ENCODE results near the gene ICAM1. TPM values are rescaled to one million over a fixed set of nuclear protein-coding genes. Genes with fewer than 3 reads are reported as not detected.

The ICAM1 gene
- total and polyA plus RNA-seq, 2 of the 8 experiments (the other 6 are each of a cell fraction or from before 2014, with no cell fraction given), result 4.0 to 9.4 TPM

DNA sequence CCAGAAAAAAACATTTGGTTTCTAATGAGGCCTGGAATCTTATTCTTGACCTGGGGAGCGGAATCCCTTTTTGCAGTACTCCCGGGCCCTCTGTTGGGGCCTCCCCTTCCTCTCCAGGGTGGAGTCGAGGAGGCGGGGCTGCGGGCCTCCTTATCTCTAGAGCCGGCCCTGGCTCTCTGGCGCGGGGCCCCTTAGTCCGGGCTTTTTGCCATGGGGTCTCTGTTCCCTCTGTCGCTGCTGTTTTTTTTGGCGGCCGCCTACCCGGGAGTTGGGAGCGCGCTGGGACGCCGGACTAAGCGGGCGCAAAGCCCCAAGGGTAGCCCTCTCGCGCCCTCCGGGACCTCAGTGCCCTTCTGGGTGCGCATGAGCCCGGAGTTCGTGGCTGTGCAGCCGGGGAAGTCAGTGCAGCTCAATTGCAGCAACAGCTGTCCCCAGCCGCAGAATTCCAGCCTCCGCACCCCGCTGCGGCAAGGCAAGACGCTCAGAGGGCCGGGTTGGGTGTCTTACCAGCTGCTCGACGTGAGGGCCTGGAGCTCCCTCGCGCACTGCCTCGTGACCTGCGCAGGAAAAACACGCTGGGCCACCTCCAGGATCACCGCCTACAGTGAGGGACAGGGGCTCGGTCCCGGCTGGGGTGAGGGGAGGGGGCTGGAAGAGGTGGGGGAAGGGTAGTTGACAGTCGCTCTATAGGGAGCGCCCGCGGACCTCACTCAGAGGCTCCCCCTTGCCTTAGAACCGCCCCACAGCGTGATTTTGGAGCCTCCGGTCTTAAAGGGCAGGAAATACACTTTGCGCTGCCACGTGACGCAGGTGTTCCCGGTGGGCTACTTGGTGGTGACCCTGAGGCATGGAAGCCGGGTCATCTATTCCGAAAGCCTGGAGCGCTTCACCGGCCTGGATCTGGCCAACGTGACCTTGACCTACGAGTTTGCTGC, 16.1 kb downstream of the ICAM1 start, which contains the start of gene ICAM4:
TSS of gene ICAM4 (plus strand) at position 153 of the 935 bp plus-strand sequence. CDS start at position 211, 58 bp downstream.
- Histone ChIP-seq H3K9ac (replicated peaks in 1 of 4; ENCODE audit: extremely low read depth in 1 of 4, low read depth in 3 of 4, low read length in 3 of 4) (no peak within 1 kb of the TSS; a peak in 2 of 7 replicates), H4K8ac (ENCODE audit: extremely low read depth, insufficient read depth, low read length) (peak within 1 kb of the TSS; percentile 30; the same call in 1 of the 2 replicates), H2BK12ac (ENCODE audit: low read depth, low read length) (peak within 1 kb of the TSS; percentile 50; the same call in 1 of the 2 replicates), H3K27ac (ENCODE audit: low read depth, low read length) (no peak within 1 kb of the TSS), H3K56ac (replicated peaks; ENCODE audit: insufficient read length, low read depth, low read length) (no peak within 1 kb of the TSS), H2AFZ (ENCODE audit: low read length) (peak within 1 kb of the TSS; percentile 72; the same call in 1 of the 2 replicates), H4K91ac (replicated peaks; ENCODE audit: insufficient read length, low read length) (no peak within 1 kb of the TSS), H3K9me3 (ENCODE audit: insufficient read depth in 2 of 2, low read depth in 1 of 2, low read length in 1 of 2) (no peaks in the 10 kb centered on the region), H3K4me3 (ENCODE audit: extremely low read depth in 1 of 4, insufficient read depth in 2 of 4, low read depth in 3 of 4, low read length in 4 of 4) (peak within 1 kb of the TSS; percentile 20 to 63 (median 34)), H3K36me3 (ENCODE audit: control insufficient read depth in 2 of 4, insufficient read depth in 4 of 4, low read length in 3 of 4) (no peaks in the 10 kb centered on the region), H4K20me1 (replicated peaks in 1 of 2; ENCODE audit: control insufficient read depth in 1 of 2, insufficient read depth in 2 of 2, low read length in 2 of 2) (peaks cover 0 to 11% of the 10 kb centered on the region in 2 experiments), H3K14ac (ENCODE audit: insufficient read length) (no peak within 1 kb of the TSS), H4K5ac (ENCODE audit: insufficient read length, low read depth, low read length) (no peak within 1 kb of the TSS), H2BK120ac (replicated peaks; ENCODE audit: low read depth, low read length) (no peak within 1 kb of the TSS), H3K27me3 (replicated peaks in 1 of 4; ENCODE audit: control insufficient read depth in 3 of 4, extremely low read depth in 1 of 4, insufficient read depth in 3 of 4, low read length in 3 of 4) (peaks cover 33 to 53% (median 44%) of the 10 kb centered on the region in 4 experiments), H3K4me2 (ENCODE audit: insufficient read depth in 1 of 2, low read depth in 2 of 2, low read length in 2 of 2) (peak within 1 kb of the TSS; percentile 81 to 85), H3K79me1 (ENCODE audit: low read depth, low read length) (no peaks in the 10 kb centered on the region), H2BK20ac (ENCODE audit: low read length) (0 out of 2 replicates have a peak within 1 kb of the TSS, but pooled peaks have one; percentile 72), H3K4ac (replicated peaks; ENCODE audit: insufficient read length, low read depth, low read length) (peak within 1 kb of the TSS; percentile 19), H3K23me2 (ENCODE audit: low read depth, low read length) (peaks cover 24% of the 10 kb centered on the region; the same call in 1 of the 2 replicates), H2BK15ac (ENCODE audit: low read length) (peak within 1 kb of the TSS; percentile 46; the same call in 1 of the 2 replicates), H2BK5ac (ENCODE audit: low read depth, low read length) (no peak within 1 kb of the TSS), H3K4me1 (replicated peaks in 1 of 4; ENCODE audit: control insufficient read depth in 3 of 4, insufficient read depth in 4 of 4, low read length in 3 of 4) (peaks cover 0 to 38% (median 21%) of the 10 kb centered on the region in 4 experiments; a peak in 6 of 7 replicates), H3K23ac (ENCODE audit: insufficient read length) (no peak within 1 kb of the TSS), H3K79me2 (ENCODE audit: control insufficient read depth in 1 of 2, insufficient read depth in 2 of 2, low read length in 2 of 2) (no peaks in the 10 kb centered on the region), H2AK5ac (ENCODE audit: low read depth, low read length) (no peak within 1 kb of the TSS; the same call in 1 of the 2 replicates), H3K18ac (ENCODE audit: extremely low read depth, low read length) (no peak within 1 kb of the TSS; the same call in 1 of the 2 replicates)
- CTCF ChIA-PET (ENCODE audit: partially characterized antibody), result interaction anchor here (0.7 to 11.6 kb wide), 15 partner anchors 9 to 118 kb away, joined by 3 to 94 read pairs (median 4); partner anchors contain the start of genes ICAM1 and TYK2
- FAIRE-seq (no peak), DNase-seq (ENCODE audit: low read depth in 1 of 2, low spot score in 2 of 2) (peak in 1 of 2 experiments; percentile 80)
- WGBS, 2 experiments (ENCODE audit: extremely low coverage in 1 of 2, insufficient coverage in 1 of 2, insufficient read length in 1 of 2, insufficient replicate concordance in 2 of 2, low coverage in 1 of 2, low lambda C conversion rate in 2 of 2, missing lambda C conversion rate in 1 of 2), result 7% methylated on average over 47 of the region's 59 CpGs; no CpG with 5 or more reads in 1 of the 2 experiments
- POLR2A ChIA-PET (ENCODE audit: partially characterized antibody), result interaction anchor here (0.7 to 3.4 kb wide), 7 partner anchors 9 to 171 kb away, joined by 3 to 16 read pairs (median 7); partner anchors contain the start of genes FDX2, ICAM1 and RAVER1
- no peak for TF ChIP-seq TAF1 (IDR thresholded peaks at IDR 0.05; ENCODE audit: low read depth, low read length)
- TF ChIP-seq, protein P1, sequence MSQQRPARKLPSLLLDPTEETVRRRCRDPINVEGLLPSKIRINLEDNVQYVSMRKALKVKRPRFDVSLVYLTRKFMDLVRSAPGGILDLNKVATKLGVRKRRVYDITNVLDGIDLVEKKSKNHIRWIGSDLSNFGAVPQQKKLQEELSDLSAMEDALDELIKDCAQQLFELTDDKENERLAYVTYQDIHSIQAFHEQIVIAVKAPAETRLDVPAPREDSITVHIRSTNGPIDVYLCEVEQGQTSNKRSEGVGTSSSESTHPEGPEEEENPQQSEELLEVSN (IDR thresholded peaks at IDR 0.05), result peak; percentile 85
- 0 out of 2 replicates have a peak, but pooled peaks have one; percentile 58 for TF ChIP-seq TEAD4 (IDR thresholded peaks at IDR 0.05; ENCODE audit: low read depth, low read length)
- TF ChIP-seq CEBPB (IDR thresholded peaks at IDR 0.05; ENCODE audit: low read depth, low read length), result no peak
- peak; percentile 71 for TF ChIP-seq ASH2L (IDR thresholded peaks at IDR 0.05; ENCODE audit: low read length)
- TF ChIP-seq, protein P2, sequence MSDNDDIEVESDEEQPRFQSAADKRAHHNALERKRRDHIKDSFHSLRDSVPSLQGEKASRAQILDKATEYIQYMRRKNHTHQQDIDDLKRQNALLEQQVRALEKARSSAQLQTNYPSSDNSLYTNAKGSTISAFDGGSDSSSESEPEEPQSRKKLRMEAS (IDR thresholded peaks at IDR 0.05), result peak; percentile 86
- peak in 1 of 2 experiments; percentile 19; a peak in 1 of 4 replicates for TF ChIP-seq SIN3A (conservative IDR thresholded peaks at IDR 0.05 in 1 of 2, IDR thresholded peaks at IDR 0.05 in 1 of 2; ENCODE audit: low read depth in 1 of 2, low read length in 2 of 2)
- TF ChIP-seq SUZ12 (IDR thresholded peaks at IDR 0.05; ENCODE audit: low read length), result peak; percentile 57; the same call in 1 of the 2 replicates
- 0 out of 2 replicates have a peak, but pooled peaks have one; percentile 22 for TF ChIP-seq SP4 (IDR thresholded peaks at IDR 0.05; ENCODE audit: low read length)

All from H1 (cell line).